Gastrocnemius medialis (tissue), 4 donors: ENCODE results near the gene LPAR4.

Experiments used
- CTCF ChIP-seq, 5 experiments: fragments of 450-650 bp in 3 of 5; fragments of 200-600 bp in 2 of 5; sonication (generic) in 2 of 5; IDR thresholded peaks in 4 of 5; conservative IDR thresholded peaks in 1 of 5; 1 replicate in 4 of 5; 2 replicates in 1 of 5; pipeline ENCODE4 v1.5.1; 2016 to 2019; ENCODE audit warnings: antibody characterized with exemption in 5 of 5, mild to moderate bottlenecking in 3 of 5, moderate library complexity in 3 of 5
- POLR2A ChIP-seq, 2 donors: fragments of 450-650 bp; IDR thresholded peaks; one replicate each; pipeline ENCODE4 v1.6.1; 2017; ENCODE audit warnings: antibody characterized with exemption in 2 of 2, mild to moderate bottlenecking in 2 of 2, moderate library complexity in 2 of 2

- TF ChIP-seq CTCF (IDR thresholded peaks at IDR 0.05 in 4 of 5, conservative IDR thresholded peaks at IDR 0.05 in 1 of 5): no peak
- no peak for TF ChIP-seq POLR2A (IDR thresholded peaks at IDR 0.05)
Observed at GRCh38 chrX:78759081-78759480, 11.6 kb downstream of the LPAR4 start.
